T-helper 1 cell (primary cell): ENCODE results near the gene SMARCA2.

ENCODE experiments used
- DNase-seq, 5 donors: peaks; one replicate each; pipeline ENCODE4 v3.0.0-alpha.2; 2012 to 2020

Gene SMARCA2

DNA sequence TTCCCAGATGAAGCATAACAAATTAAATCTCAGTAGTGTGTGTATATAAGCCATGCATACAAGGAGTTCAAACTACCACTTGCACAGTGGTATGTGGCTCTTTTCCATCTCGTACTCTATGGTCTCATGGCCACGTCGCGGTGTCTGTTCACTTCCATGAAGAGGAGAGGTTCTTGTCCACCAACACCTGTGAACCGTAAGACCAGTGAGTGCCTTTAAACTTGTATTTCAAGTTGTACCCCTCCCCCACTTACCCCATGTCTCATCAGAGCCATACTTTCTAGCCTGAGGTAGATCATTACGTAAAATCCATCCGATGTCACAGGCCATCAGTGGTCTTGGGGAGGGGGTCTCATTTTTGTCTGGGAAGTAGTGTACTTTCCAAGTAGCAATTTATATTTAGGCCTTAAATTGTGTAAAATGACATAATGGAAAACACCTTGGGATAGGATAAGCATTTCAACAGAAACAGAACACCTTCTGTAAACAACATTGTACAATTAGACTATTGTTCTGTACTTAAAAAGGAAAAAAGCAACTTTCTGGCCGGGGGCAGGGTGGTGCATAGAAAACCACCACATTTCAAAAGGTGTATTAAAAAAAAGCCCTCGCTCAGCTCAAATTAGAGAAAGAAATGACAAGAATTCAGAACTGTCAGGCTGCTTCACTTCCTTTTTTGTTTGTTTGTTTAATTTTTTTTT lies 163.0 kb downstream of the SMARCA2 start:
- DNase-seq: no peak

DNA sequence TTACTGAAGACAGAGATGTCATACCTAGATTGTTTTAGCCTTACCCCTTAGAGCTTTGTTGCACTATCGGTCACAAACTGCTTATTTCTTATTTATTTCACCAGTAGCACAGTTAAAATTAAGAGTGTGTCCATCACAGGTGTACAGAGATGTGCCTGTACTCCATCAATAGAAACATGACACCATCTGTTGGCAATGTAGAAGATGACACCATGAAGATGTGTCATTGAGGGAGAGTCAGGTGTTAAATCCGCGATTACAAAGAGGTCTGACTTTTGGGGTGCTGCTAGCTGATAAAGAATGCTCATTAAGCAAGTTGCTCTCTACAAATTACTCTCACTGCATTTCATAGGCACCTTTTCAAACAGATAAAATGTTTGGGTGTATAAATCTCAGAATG lies 164.4 kb downstream of the SMARCA2 start:
- no peak for DNase-seq

DNA sequence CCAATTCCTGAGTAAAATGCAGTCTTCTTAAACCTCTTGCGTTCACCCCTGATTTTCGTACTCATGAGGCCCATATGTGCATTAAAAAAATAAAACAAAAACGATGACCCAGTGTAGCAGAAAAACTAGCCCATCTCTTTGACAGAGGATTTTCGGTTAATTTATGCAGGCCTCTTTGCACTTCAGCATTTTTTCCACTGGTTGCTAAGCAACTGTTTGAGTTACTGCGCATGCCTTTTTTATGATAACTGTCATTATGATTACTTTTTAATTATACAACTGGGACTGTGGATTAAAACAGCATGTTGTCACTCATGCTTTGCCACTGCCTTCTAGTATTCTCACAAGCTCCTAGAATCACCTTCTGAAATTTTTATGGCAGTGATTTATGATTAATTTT lies 165.0 kb downstream of the SMARCA2 start:
- DNase-seq: no peak

DNA sequence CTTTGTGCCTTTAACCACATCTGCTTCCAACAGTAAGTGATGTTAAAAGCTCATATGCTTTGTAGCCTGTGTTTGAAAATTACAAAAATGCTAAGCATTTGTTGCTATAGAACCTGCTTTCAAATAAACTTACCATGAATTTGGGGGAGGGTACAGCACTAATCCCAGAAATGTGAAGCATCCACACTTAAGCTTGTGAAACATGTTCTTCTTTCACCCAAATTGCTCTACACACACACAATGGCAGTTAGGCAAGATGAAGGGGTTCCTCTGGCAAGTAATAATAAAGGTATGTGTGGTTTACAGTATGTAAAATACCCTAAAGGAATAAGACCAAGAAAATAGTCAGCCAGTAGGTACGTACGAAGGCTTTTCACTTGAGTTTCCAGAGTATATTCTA lies 165.6 kb downstream of the SMARCA2 start:
- no peak for DNase-seq

DNA sequence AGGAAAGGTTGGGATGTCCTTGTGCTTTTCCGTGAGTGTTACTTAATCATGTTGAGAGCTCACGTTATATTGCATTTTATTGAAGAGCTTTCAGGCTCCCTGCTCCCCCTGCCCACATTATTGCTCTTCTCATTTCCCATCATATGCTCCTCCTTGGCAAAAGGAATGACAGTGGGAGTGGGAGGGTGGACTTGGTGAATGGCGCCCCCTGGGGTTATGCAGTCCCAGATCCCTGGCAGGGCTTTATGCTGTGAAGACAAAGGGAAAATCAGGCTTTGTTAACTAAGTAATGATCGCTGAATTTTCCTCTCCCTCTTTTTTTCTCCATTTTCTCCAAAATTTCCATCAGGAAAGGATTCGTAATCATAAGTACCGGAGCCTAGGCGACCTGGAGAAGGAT lies 166.6 kb downstream of the SMARCA2 start:
- DNase-seq: peak in 1 of 5 donors; percentile 3

DNA sequence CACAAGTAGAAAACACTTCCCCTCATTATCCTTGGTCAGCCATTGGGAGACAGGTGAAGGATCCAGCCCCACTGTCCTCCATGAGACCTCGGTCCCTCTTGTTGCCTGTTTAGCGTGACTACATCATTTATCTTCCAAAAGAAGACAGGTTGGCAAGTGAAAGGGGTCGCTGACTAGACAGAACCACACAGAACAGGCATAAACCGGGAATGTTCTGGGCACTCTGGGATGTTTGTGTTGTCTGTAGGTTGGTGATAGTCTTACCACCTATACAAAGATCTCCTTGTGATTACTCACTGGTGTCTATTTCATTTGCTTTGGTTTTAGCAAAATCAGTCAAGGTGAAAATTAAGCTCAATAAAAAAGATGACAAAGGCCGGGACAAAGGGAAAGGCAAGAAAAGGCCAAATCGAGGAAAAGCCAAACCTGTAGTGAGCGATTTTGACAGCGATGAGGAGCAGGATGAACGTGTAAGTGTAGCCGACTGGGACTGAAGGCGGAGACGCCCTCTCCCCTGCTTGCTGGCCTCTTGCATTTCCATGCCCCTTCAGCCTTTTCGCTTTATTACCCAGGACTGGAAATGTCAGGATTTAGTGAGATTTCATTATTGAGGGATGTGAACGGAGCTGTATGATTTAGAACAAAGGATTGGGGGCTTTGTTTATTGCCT lies 175.9 kb downstream of the SMARCA2 start:
- no peak for DNase-seq

DNA sequence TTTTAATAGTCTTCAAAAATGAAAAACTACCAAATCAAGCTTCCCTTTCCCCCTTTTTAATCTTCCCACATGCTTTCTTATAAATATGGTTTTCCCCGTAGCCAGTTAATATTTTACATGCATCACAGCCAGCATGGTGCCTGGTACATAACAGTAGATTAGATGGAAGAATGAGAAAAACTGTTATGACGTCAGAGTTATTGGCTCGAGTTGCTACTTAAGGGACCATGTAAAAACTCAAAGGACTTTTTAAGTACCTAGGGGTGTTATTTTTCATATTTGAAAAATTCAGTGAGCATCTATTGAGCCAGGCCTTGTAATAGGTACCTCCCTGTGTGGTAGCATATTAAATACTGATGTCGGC lies 176.4 kb downstream of the SMARCA2 start:
- DNase-seq: no peak

DNA sequence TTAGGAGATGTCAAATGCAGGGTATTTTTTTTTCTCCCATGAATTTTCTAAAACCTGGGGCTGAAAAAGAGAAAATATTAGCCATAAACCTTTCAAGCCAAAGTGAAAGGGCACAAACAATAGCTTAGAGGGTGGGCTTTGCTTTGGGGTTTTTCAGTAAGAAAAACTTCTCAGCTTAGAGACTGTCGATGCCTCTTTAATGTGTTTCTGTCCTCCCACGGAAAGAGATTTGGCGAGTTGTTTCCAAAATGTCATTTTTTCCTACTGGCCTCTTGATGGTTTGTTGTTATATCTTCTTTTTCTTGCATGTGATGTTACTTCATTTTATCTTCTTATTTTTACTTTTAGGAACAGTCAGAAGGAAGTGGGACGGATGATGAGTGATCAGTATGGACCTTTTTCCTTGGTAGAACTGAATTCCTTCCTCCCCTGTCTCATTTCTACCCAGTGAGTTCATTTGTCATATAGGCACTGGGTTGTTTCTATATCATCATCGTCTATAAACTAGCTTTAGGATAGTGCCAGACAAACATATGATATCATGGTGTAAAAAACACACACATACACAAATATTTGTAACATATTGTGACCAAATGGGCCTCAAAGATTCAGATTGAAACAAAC lies 177.3 kb downstream of the SMARCA2 start:
- no peak for DNase-seq

DNA sequence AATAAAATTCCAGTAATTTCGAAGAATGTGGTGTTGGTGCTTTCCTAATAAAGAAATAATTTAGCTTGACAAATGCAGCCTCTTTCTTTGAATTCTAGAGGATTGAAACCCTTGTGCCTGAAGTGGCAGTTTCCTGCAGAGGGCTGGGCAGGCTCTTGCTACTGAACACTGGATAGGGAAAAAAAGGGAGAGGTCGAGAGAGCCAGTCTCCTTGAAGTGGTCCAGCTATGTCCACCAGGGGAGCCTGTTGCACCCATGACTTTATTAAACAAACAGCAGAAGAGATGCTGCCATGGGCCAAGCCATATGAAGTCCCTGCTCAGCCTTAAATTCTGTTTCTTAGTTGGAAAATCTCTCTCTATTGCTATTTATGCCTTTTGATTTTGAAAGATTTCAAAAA lies 178.4 kb downstream of the SMARCA2 start:
- DNase-seq: no peak

DNA sequence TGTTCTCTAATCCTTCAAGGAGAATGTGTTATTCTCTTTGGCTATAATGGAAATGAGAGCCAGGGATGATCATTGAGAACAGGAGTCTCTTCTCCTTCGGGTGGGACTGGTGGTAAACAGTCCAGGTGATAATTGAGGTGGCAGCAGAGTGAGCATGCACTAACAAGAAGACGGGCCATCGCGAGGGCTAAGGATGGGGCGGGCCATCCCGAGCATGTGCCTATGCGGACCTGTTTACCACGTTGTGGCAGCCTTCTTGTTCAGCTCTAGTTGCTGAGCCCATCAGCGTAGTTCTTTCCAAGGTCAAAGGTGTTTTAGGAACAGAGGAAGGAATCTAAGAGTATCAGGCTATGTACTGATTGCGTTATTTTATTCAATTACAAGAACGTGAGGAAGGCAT lies 180.1 kb downstream of the SMARCA2 start:
- no peak for DNase-seq

DNA sequence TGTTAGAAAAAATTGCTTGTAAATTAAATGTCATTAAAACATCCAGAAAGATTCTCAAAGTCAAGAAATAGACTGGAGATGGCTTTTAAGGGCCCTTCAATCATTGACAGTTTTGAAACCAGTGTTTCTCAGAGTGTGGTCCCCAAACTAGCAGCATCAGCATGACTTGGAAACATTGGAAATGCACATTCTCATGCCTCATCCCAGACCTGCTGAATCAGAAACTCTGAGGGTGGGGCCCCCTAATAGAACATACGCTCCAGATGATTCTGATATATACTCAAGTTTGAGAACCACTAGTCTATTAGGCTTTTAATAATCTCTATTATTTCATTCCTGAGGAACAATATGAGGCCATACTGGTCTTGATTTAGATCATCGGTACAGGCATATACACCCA lies 181.6 kb downstream of the SMARCA2 start:
- DNase-seq: no peak

DNA sequence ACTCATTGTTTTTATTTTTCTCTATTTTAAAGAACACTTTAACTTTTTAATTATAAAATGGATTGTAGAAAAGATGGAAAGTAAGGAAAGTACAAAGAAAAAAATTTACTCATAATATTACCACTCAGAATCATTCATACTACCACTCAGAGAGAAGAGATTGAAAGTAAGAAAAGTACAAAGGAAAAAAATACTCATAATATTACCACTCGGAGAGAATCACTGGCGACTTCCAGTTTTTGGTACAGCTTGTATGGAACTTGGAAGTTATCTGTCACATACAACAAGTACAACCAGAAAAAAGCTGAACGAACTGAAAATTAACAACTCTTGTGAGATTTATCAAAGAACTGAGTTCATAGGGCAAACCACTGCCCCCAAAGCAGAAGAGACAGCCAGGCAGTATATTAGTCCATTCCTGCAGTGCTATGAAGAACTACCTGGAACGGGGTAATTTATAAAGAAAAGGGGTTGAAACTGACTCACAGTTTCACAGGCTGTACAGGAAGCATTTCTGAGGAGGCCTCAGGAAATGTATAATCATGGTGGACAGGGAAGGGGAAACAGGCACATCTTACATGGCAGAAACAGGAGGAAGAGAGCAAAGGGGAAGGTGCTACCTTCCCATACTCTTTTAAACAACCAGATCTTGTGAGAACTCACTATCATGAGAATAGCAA lies 183.9 kb downstream of the SMARCA2 start:
- DNase-seq: no peak

DNA sequence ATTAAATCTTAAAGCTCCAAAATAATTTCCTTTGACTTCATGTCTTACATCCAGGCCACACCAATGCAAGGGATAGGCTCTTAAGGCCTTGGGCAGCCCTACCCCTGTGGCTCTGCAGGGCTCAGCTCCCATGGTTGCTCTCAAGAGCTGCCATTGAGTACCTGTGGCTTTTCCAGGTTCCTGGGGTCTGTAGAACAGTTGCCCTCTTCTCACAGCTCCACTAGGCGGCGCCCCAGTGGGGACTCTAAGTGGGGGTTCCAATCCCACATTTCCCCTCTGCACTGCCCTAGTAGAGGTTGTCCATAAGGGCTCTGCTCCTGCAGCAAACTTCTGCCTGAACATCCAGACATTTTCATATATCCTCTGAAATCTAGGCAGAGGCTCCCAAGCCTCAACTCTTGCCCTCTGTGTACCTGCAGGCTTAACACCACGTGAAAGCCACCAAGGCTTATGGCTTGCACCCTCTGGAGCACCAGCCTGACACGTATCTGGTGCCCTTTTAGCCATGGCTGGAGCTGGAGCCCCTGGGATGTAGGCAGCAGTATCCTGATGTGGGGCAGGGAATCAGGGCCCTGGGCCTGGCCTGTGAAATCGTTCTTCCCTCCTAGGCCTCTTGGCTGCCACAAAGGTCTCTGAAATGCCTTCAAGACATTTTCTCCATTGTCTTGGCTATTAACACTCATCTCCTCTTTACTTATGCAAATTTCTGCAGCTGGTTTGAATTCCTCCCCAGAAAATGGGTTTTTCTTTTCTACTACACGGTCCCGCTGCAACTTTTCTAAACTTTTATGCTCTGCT lies 185.1 kb downstream of the SMARCA2 start:
- no peak for DNase-seq

DNA sequence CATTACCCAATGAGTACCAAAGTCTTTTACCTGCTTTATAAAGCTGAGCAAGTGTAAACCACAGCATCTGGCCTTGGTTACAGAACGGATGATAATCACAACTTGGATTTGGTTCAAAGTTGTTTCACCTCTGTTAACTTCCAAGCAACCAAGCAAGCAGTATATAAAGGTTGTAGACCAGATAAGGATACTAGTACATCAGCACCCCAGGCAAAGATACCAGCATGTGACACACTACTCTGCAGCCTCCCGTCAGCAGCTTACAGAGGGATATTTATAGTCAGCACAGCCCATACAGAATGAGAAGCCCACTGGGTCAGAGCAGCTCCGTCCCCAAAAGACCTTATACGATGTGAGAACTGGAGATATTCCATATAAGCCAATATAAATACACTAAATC lies 193.3 kb downstream of the SMARCA2 start:
- DNase-seq: no peak

DNA sequence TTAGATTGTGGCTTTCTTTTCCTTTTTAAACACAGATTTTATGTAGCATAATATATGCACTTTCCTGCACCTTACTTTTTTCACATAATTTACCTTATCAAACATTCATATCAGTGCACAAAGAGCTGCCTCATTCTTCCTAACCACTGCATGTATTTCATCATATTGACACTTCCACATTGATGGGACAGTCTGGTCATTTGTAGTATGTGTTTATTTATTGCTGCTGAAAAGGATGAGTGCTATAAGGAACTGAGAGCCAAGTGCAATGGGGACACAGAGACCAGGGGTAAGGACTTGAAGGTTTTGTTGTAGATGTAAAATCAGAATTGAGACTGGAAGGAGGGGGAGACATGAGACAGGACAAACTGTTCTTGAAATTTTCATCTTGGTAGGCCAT lies 193.8 kb downstream of the SMARCA2 start:
- no peak for DNase-seq

DNA sequence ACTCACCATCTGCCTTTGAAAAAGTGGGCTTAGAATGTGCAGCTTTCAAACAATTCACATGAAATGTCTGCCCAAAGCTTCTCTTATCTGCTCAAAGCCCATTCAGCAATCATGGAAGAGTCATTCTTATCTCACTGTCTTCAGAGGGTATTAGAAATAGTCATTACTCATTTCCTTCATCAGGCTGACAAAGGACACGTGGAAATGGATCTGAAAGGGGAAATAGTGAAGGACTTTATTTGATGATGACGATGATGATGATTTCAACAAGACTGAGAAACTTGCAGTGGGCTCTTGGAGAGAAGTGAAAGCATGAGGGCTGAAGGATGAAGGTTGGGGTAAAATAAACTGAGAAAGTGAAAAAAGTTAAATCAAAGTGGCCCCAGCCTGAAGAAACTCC lies 194.3 kb downstream of the SMARCA2 start:
- no peak for DNase-seq

DNA sequence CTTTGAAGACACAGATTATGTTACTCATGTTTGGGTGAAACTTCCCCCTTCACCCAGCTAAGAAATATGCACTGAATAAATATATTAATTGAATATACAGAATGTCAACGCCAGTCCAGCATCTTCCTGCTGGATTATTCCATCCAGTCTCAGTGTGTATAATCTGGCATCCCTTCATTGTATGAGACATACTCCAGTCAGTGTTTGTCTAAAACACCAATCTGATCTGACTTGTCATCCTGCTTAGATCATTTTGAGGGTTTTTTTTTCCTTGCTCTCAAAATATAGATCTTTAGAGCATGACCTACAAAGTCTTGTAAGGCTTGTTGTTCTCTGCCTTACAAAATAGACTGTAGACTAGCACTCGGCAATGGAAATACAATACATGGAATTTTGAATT lies 195.1 kb downstream of the SMARCA2 start:
- DNase-seq: no peak

DNA sequence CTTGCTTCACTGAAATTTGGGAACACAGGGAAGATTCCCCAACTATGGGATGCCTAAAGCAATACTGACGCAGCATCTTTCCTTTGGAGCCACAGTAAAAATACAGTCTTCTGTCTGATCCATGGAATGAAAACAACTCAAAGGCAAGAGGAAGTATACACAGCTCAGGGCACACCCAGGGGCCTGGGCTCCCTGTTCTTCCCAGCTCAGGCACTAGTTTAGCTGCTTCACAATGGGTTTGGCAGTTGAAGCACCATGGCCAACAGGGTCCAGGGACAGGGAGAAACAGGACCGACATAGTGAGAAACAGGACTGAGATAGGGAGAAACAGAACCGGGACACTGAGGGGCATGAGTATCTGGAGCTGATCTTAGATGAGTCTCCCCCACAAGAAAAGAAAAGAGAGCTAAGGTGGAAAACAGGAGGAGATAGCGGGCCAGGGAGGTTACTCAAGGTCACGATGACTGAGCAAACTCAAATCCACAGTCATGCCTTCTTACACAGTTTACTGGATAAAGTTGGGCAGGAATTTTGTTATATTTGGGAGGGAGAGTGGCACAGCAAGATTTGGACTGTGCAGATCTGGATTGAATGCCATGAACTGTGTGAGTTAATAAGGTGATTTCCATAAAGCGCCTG lies 198.8 kb downstream of the SMARCA2 start:
- DNase-seq: no peak

DNA sequence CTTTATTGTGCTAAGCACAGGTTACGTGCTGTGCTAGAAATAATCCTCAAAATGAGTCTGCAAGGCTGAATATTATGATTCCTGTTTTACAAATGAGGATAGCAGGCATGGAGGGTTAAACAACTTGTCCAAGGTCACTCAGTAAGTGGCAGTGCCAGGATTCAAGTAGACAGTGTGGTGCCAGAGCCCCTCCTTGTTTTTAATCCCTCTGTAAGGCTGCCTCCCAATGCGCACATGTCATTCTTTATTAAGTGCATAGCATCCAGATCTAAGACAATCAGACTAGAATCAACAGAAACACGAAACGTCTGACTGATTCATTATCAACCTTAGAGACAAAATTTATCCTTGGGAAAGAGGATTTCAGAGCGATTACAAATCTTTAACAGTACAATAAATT lies 199.6 kb downstream of the SMARCA2 start:
- DNase-seq: no peak

DNA sequence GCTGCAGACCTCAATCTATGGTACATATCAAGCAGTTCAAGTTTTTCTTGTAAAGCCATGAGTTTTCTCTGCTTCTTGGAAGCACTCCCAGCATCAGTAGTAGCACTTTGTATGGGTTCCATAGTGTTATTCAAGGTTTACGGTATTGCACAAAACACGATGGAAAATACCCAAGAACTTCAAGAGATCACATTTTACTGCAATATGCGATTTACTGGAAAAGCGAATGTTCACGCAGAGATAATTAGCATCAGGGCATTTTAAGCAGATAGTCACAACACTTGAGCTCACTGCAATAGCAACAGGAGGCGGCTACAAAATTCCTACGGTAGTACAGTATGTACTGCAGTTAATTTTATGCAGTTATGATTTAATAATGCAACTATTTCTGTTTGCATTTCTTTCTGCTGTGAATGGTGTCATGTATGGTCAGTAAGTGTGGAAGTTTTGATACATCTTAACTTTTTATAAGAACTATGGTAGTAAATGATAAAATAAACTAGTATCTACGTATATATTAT lies 200.8 kb downstream of the SMARCA2 start:
- no peak for DNase-seq

DNA sequence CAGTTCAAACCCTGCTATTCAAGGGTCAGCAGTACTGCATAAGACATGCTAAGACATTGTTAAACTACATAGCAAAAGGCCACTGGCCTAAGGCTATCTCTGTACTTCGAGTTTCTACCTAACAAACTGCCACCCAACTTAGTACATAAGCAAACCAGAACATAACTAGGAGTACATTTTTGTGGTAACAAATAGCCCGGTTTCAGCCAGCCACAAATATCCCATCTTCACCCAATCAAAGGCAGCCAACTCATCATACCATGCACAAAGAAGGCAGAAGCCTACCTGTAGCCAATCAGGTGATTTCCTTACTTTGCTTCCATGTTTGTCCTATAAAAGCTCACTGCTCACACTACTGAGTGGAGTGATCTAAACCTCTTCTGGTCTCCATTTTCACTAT lies 201.4 kb downstream of the SMARCA2 start:
- no peak for DNase-seq

DNA sequence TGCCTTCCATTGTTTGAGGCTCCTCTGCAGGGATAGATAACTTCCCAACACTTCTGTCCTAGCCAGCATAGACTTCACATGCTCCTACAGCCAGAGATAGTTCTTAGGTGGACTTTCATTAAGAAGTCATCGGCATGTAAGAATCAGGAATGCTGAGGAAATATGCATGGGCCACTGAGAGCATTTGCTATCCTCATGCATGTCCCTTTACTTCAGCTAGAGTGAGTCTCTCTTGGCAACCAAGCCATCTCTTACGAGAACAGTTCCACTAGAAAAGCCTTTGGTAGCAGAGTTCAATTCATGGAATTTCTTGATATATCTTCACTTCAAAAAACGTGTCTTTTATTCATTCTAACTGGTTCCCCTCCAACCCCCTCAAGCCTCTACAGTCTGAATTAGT lies 202.4 kb downstream of the SMARCA2 start:
- DNase-seq: no peak
